ENCODE data around the gene MYBL2. TPM values are rescaled to one million over a fixed set of nuclear protein-coding genes. Genes with fewer than 3 reads are reported as not detected.

Gene MYBL2
- total RNA-seq, 2 donors from 2014 or later: 62.0 to 109 TPM

- H3K9me3 Mint-ChIP-seq: no peaks in the 10 kb centered on the region
- H3K27me3 Mint-ChIP-seq: peaks cover 0 to 3% of the 10 kb centered on the region in 2 donors
Measured at GRCh38 chr20:43665466-43666176, 1.3 kb upstream of the MYBL2 start.

DNA sequence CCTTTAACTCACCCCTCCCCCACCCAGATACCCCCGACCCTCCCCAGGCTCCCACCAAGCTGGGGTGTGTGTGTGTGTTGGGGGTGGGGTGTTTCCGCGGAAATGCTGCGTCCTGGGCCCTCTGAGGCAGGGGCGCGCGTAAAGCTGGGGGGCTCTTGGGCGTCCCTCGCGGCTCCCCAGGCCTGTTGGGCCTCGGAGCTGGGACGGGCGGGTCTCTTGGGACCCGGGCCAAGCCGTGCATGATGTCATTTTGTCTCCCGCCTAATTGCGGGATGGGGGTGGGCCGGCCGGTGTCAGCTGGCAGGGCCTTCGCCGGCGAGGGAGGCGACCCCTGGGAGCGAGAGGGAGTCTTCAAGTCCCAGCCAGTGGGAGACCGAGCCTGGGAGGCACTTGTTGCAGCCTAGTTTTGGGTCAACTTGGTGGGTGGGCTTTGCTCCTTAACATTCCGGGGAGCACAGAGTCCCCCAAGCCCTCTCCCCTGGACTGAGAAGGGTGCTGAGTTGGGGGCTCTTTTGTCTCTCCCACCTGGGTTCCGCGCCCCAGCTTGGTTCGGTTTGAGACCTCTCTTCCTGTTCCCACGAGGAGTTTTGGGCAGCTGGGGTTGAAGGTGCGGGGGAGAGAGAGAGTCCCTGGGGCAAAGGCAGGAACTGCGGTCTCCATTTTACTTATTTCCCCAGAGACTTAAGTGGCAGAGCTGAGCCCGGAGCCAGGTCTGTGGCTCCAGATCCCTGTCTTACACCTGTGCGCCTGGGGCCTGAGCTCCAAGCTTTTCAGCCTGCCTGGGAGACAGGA lies 623 bp downstream of the MYBL2 start:
- H3K4me1 Mint-ChIP-seq (ENCODE audit: low read depth in 2 of 2): no peaks in the 10 kb centered on the region
- peaks cover 0 to 3% of the 10 kb centered on the region in 2 donors for H3K27me3 Mint-ChIP-seq
- H3K9me3 Mint-ChIP-seq: no peaks in the 10 kb centered on the region
- H3K4me3 Mint-ChIP-seq: peak overlapping the region; percentile 53
- DNase-seq (ENCODE audit: low spot score) (no peak), ATAC-seq (peak in 1 of 2 donors; percentile 51)
- no peaks in the 10 kb centered on the region for H3K36me3 Mint-ChIP-seq
- no peak overlapping the region for H3K27ac Mint-ChIP-seq

More at GRCh38 chr20:43665466-43666176, 1.3 kb upstream of the MYBL2 start:
- ATAC-seq (no peak), DNase-seq (ENCODE audit: low spot score) (no peak)
- Mint-ChIP-seq H3K27ac (no peak overlapping the region), H3K36me3 (no peaks in the 10 kb centered on the region), H3K4me1 (ENCODE audit: low read depth in 2 of 2) (no peaks in the 10 kb centered on the region), H3K4me3 (peak overlapping the region; percentile 28)

- DNase-seq (ENCODE audit: low spot score): no peak
- Mint-ChIP-seq H3K4me1 (ENCODE audit: low read depth in 2 of 2) (no peaks in the 10 kb centered on the region), H3K36me3 (no peaks in the 10 kb centered on the region), H3K27me3 (peaks cover 0 to 3% of the 10 kb centered on the region in 2 donors), H3K27ac (no peak overlapping the region), H3K4me3 (no peak overlapping the region), H3K9me3 (no peaks in the 10 kb centered on the region)
- no peak for ATAC-seq
Measured at GRCh38 chr20:43669332-43669731, 2.4 kb downstream of the MYBL2 start.

- H3K27ac Mint-ChIP-seq: no peak overlapping the region
- no peaks in the 10 kb centered on the region for H3K36me3 Mint-ChIP-seq
- no peak overlapping the region for H3K4me3 Mint-ChIP-seq
- H3K27me3 Mint-ChIP-seq: peaks cover 0 to 3% of the 10 kb centered on the region in 2 donors
- DNase-seq (ENCODE audit: low spot score) (no peak), ATAC-seq (no peak)
- H3K9me3 Mint-ChIP-seq: no peaks in the 10 kb centered on the region
- no peaks in the 10 kb centered on the region for H3K4me1 Mint-ChIP-seq (ENCODE audit: low read depth in 2 of 2)
Measured at GRCh38 chr20:43670423-43670822, 3.5 kb downstream of the MYBL2 start.

DNA sequence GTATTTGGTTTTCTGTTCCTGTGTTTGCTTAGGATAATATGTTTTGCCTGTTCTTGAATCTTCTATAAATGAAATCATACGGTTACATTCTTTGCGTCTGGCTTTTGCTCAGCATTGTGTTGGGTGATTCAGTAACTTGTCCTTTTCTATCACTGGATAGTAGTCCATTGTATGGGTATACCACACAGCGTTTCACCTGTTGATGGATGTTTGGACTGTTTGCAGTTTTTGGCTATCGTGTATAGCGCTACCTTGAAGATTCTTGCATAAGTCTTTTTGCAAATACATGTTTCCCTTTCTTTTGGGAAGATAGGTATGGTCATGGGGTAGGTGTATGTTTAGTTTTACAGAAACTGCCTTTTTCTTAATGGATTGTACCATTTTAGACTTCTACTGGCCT lies 9.5 kb downstream of the MYBL2 start:
- ATAC-seq: no peak
- H3K27ac Mint-ChIP-seq: peak overlapping the region in 1 of 2 donors; percentile 8
- no peak for DNase-seq (ENCODE audit: low spot score)
- no peaks in the 10 kb centered on the region for H3K4me1 Mint-ChIP-seq (ENCODE audit: low read depth in 2 of 2)
- H3K27me3 Mint-ChIP-seq: no peaks in the 10 kb centered on the region
- H3K4me3 Mint-ChIP-seq: no peak overlapping the region
- H3K9me3 Mint-ChIP-seq: no peaks in the 10 kb centered on the region
- no peaks in the 10 kb centered on the region for H3K36me3 Mint-ChIP-seq

- DNase-seq (ENCODE audit: low spot score): no peak
- H3K4me3 Mint-ChIP-seq: no peak overlapping the region
- no peaks in the 10 kb centered on the region for H3K27me3 Mint-ChIP-seq
- ATAC-seq: no peak
- no peak overlapping the region for H3K27ac Mint-ChIP-seq
- no peaks in the 10 kb centered on the region for H3K4me1 Mint-ChIP-seq (ENCODE audit: low read depth in 2 of 2)
- H3K36me3 Mint-ChIP-seq: no peaks in the 10 kb centered on the region
- H3K9me3 Mint-ChIP-seq: no peaks in the 10 kb centered on the region
Measured at GRCh38 chr20:43680981-43681380, 14.1 kb downstream of the MYBL2 start.

DNA sequence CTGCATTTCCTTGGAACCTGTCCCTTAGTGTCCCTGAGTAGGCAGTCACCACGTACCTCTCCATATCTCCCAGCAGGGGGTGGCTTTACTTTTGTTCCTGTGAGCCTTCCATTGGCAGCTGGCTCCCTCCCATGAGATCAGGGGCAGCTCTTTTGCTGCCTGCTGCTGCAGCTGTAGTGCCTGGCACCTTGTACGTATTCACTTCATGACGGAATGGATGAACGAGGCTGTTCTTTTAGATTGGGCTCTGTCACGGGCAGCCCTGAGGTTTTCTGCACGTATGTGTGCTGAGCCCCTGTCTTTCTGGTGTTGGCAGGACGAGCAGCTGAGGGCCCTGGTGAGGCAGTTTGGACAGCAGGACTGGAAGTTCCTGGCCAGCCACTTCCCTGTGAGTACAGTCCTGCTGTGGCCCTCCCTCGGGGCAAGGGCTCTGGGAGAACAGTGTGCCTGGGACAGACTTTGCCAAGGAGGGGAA lies 14.6 kb downstream of the MYBL2 start:
- Mint-ChIP-seq H3K27me3 (no peaks in the 10 kb centered on the region), H3K27ac (no peak overlapping the region), H3K4me1 (ENCODE audit: low read depth in 2 of 2) (no peaks in the 10 kb centered on the region), H3K9me3 (no peaks in the 10 kb centered on the region), H3K4me3 (no peak overlapping the region), H3K36me3 (no peaks in the 10 kb centered on the region)
- DNase-seq (ENCODE audit: low spot score) (no peak), ATAC-seq (no peak)

DNA sequence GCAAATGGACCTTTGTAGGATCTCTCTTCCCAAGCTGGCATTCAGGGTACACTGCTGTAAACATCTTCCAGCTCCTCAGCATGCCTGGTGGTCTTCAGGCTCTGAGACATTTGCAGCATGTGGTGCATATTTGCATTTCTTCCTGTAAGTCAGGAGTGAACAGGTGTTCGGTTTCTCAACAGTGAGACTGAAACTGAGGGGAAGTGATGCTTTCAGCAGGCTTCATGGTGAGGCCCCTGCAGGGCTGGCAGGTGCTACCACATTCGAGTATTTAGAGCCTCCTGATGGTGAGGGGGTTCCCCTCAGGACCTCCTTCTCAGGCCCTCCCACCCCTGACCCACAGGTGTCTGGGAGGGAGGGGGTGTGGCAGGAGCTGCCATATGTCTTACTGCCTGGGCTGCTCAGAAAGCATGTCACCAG lies 15.1 kb downstream of the MYBL2 start:
- ATAC-seq: peak; percentile 17 to 44
- Mint-ChIP-seq H3K4me1 (ENCODE audit: low read depth in 2 of 2) (no peaks in the 10 kb centered on the region), H3K9me3 (no peaks in the 10 kb centered on the region), H3K4me3 (no peak overlapping the region), H3K36me3 (no peaks in the 10 kb centered on the region), H3K27ac (no peak overlapping the region), H3K27me3 (no peaks in the 10 kb centered on the region)
- no peak for DNase-seq (ENCODE audit: low spot score)

DNA sequence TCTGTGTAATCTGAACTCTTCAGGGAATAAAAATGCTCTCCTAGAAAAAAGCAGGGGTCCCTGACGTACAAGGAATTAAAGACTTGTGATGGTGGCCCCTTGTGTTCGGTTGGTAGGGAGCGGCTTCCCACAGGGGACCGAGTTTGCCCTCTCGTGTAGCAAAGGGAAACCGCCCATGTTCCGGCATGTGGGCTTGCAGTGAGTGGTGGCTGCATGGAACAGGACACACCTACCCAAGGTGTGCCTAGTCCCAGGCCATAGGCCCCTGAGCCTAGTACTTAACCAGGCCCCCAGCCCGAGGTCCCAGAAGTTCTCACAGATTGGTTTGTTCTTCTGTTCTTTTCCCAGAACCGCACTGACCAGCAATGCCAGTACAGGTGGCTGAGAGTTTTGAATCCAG lies 15.5 kb downstream of the MYBL2 start:
- H3K27me3 Mint-ChIP-seq: no peaks in the 10 kb centered on the region
- H3K27ac Mint-ChIP-seq: no peak overlapping the region
- no peaks in the 10 kb centered on the region for H3K4me1 Mint-ChIP-seq (ENCODE audit: low read depth in 2 of 2)
- H3K9me3 Mint-ChIP-seq: no peaks in the 10 kb centered on the region
- H3K4me3 Mint-ChIP-seq: no peak overlapping the region
- DNase-seq (ENCODE audit: low spot score) (no peak), ATAC-seq (peak in 1 of 2 donors; percentile 15)
- H3K36me3 Mint-ChIP-seq: no peaks in the 10 kb centered on the region

DNA sequence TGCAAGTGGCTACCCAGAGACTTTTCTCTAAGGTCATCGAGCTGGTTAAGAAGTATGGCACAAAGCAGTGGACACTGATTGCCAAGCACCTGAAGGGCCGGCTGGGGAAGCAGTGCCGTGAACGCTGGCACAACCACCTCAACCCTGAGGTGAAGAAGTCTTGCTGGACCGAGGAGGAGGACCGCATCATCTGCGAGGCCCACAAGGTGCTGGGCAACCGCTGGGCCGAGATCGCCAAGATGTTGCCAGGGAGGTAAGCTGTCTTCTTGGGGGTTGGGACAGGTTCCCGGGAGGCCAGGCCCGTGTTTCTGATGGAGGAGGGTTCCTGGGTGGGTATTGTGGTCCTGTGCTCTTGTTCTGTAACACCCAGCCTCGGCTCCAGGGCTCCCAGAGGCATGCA lies 19.9 kb downstream of the MYBL2 start:
- Mint-ChIP-seq H3K9me3 (no peaks in the 10 kb centered on the region), H3K27ac (no peak overlapping the region), H3K4me3 (no peak overlapping the region), H3K36me3 (no peaks in the 10 kb centered on the region), H3K4me1 (ENCODE audit: low read depth in 2 of 2) (no peaks in the 10 kb centered on the region), H3K27me3 (no peaks in the 10 kb centered on the region)
- ATAC-seq (no peak), DNase-seq (ENCODE audit: low spot score) (no peak)

DNA sequence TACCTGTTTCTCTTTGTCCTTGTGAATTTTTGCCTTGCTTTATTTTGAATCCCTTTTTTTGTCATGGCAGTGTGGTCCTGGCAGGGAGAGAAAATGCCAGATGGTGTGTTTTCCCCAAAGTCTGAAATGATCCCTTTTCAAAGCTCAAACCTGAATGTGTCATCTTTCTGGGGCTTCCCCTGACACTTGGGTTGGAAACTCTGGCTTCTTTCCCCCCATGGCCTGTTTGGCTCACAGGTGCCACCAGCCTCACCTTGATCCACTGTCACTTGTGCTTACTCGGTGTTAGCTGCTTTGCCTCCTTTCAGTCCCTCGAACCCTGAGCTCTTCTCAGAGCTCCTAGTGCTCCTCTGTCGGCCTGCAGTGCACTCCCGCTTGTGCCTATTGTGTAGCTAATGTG lies 22.3 kb downstream of the MYBL2 start:
- no peaks in the 10 kb centered on the region for H3K4me1 Mint-ChIP-seq (ENCODE audit: low read depth in 2 of 2)
- no peak for DNase-seq (ENCODE audit: low spot score)
- H3K4me3 Mint-ChIP-seq: no peak overlapping the region
- H3K9me3 Mint-ChIP-seq: no peaks in the 10 kb centered on the region
- peak in 1 of 2 donors; percentile 34 for ATAC-seq
- no peaks in the 10 kb centered on the region for H3K27me3 Mint-ChIP-seq
- H3K27ac Mint-ChIP-seq: peak overlapping the region in 1 of 2 donors; percentile 50
- no peaks in the 10 kb centered on the region for H3K36me3 Mint-ChIP-seq

DNA sequence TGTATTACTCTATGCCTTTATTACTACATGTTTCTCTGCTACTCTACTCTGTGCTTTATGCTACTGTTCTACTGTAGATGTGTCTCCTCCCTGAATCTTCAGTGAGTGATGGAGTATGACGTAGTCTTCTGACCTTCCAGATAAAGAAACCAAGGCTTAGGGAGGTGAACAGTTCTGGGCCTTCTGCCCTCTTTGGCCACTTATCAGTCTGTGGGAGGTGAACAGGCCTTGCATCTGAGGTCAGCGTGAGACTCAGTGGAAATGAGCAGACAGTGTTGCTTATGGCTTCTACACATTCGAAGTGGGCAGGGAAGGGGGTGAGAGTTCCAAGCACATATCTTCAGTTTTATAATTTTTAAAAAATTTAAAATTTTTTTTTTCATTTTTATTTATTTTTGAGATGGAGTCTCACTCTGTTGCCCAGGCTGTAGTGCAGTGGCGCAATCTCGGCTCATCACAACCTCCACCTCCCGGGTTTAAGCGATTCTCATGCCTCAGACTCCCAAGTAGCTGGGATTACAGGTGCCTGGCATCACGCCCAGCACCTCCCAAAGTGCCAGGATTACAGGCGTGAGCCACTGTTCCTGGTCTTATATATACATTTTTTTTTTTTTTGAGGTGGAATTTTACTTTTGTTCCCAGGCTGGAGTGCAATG lies 24.2 kb downstream of the MYBL2 start:
- ATAC-seq (no peak), DNase-seq (ENCODE audit: low spot score) (no peak)
- no peaks in the 10 kb centered on the region for H3K27me3 Mint-ChIP-seq
- H3K27ac Mint-ChIP-seq: no peak overlapping the region
- H3K4me3 Mint-ChIP-seq: no peak overlapping the region
- H3K36me3 Mint-ChIP-seq: no peaks in the 10 kb centered on the region
- H3K4me1 Mint-ChIP-seq (ENCODE audit: low read depth in 2 of 2): no peaks in the 10 kb centered on the region
- H3K9me3 Mint-ChIP-seq: no peaks in the 10 kb centered on the region

- Mint-ChIP-seq H3K4me1 (ENCODE audit: low read depth in 2 of 2) (no peaks in the 10 kb centered on the region), H3K27me3 (no peaks in the 10 kb centered on the region), H3K4me3 (no peak overlapping the region), H3K9me3 (no peaks in the 10 kb centered on the region), H3K27ac (no peak overlapping the region), H3K36me3 (no peaks in the 10 kb centered on the region)
- peak in 1 of 2 donors; percentile 48 for ATAC-seq
- no peak for DNase-seq (ENCODE audit: low spot score)
Measured at GRCh38 chr20:43691928-43692524, 25.1 kb downstream of the MYBL2 start.
